ENCODE data around the gene AHNAK. TPM values are rescaled to one million over a fixed set of nuclear protein-coding genes. Genes with fewer than 3 reads are reported as not detected.
"Not testable (repeated sequence)": the region's sequence is repeated elsewhere in the genome, so short reads cannot be mapped to it uniquely, and the experiment has no call there.

Gene AHNAK
- total and polyA plus RNA-seq, 2 of the 8 experiments (the other 6 are each of a cell fraction or from before 2014, with no cell fraction given) = 2.0 to 5.8 TPM

DNA sequence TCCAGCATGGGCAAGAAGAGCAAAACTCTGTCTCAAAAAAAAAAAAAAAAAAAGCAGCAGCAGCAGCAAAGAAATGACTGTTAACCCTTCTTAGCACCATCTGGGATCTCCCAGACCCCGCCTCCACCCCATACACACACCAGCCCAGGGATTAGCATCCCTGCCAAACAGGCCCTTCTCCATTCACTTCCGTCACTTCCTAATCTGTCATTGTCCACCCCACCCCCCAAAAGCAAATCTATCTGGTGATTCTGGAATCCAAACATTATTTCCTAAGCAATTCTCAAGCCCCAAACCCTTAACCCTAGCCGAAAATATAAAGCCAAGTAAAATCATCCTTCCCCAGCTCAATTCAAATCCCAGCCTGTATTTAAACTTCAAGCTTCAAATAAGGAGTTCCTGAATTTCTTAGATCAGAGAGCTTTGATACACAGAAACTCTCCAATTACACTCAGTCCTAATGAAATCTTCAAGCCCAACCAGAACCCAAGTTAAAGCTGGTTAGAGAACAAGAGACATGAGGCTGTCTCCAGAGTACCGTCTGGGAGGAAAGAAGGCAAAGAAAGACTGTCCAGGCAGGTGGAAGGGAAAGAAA, 6.0 kb upstream of the AHNAK start (continued):
- TF ChIP-seq, protein P1, sequence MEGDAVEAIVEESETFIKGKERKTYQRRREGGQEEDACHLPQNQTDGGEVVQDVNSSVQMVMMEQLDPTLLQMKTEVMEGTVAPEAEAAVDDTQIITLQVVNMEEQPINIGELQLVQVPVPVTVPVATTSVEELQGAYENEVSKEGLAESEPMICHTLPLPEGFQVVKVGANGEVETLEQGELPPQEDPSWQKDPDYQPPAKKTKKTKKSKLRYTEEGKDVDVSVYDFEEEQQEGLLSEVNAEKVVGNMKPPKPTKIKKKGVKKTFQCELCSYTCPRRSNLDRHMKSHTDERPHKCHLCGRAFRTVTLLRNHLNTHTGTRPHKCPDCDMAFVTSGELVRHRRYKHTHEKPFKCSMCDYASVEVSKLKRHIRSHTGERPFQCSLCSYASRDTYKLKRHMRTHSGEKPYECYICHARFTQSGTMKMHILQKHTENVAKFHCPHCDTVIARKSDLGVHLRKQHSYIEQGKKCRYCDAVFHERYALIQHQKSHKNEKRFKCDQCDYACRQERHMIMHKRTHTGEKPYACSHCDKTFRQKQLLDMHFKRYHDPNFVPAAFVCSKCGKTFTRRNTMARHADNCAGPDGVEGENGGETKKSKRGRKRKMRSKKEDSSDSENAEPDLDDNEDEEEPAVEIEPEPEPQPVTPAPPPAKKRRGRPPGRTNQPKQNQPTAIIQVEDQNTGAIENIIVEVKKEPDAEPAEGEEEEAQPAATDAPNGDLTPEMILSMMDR (IDR thresholded peaks at IDR 0.05; ENCODE audit: control extremely low read depth in 1 of 3, insufficient read depth in 1 of 3, low read depth in 1 of 3, low read length in 3 of 3) = no peak

DNA sequence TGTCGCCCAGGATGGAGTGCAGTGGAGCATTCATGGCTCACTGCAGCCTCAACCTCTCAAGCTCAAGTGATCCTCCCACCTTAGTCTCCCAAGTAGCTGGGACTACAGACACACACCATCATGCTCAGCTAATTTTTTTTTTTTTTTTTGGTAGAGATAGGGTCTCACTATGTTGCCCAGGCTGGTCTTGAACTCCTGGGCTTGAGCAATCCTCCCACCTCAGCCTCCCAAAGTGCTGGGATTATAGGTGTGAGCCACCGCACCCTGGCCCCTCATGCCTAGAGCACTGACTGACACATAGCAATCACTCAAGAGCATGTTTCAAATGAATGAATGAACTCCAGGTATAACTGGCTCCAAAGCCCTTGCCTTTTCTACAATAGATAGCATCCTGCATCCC, 3.9 kb upstream of the AHNAK start:
- not testable (repeated sequence) for H4K8ac ChIP-seq (ENCODE audit: extremely low read depth, insufficient read depth, low read length); H3K9me3 ChIP-seq (ENCODE audit: insufficient read depth in 2 of 2, low read depth in 1 of 2, low read length in 1 of 2); H3K56ac ChIP-seq (replicated peaks; ENCODE audit: insufficient read length, low read depth, low read length); H2BK5ac ChIP-seq (ENCODE audit: low read depth, low read length); H3K9ac ChIP-seq (replicated peaks in 1 of 4; ENCODE audit: extremely low read depth in 1 of 4, low read depth in 3 of 4, low read length in 3 of 4); H4K20me1 ChIP-seq (replicated peaks in 1 of 2; ENCODE audit: control insufficient read depth in 1 of 2, insufficient read depth in 2 of 2, low read length in 2 of 2); H3K4me3 ChIP-seq (ENCODE audit: extremely low read depth in 1 of 4, insufficient read depth in 2 of 4, low read depth in 3 of 4, low read length in 4 of 4); H2BK15ac ChIP-seq (ENCODE audit: low read length); H3K36me3 ChIP-seq (ENCODE audit: control insufficient read depth in 2 of 4, insufficient read depth in 4 of 4, low read length in 3 of 4); H2AFZ ChIP-seq (ENCODE audit: low read length); H3K79me1 ChIP-seq (ENCODE audit: low read depth, low read length); H3K4ac ChIP-seq (replicated peaks; ENCODE audit: insufficient read length, low read depth, low read length); DNase-seq (ENCODE audit: low read depth in 1 of 2, low spot score in 2 of 2); H3K14ac ChIP-seq (ENCODE audit: insufficient read length); H3K79me2 ChIP-seq (ENCODE audit: control insufficient read depth in 1 of 2, insufficient read depth in 2 of 2, low read length in 2 of 2); H3K4me2 ChIP-seq (ENCODE audit: insufficient read depth in 1 of 2, low read depth in 2 of 2, low read length in 2 of 2); H3K18ac ChIP-seq (ENCODE audit: extremely low read depth, low read length); H2AK5ac ChIP-seq (ENCODE audit: low read depth, low read length); H3K27ac ChIP-seq (ENCODE audit: low read depth, low read length); H4K91ac ChIP-seq (replicated peaks; ENCODE audit: insufficient read length, low read length); FAIRE-seq; H4K5ac ChIP-seq (ENCODE audit: insufficient read length, low read depth, low read length); H3K23ac ChIP-seq (ENCODE audit: insufficient read length); H2BK120ac ChIP-seq (replicated peaks; ENCODE audit: low read depth, low read length)
- peaks cover 11 to 39% (median 34%) of the 10 kb centered on the region in 4 experiments for H3K27me3 ChIP-seq (replicated peaks in 1 of 4; ENCODE audit: control insufficient read depth in 3 of 4, extremely low read depth in 1 of 4, insufficient read depth in 3 of 4, low read length in 3 of 4)
- ChIA-PET POLR2A (ENCODE audit: partially characterized antibody) (interaction anchor here (1.5 to 20.3 kb wide), 5 partner anchors 8 to 126 kb away, joined by 3 to 336 read pairs (median 6); partner anchors contain the start of genes B3GAT3, EEF1G and MTA2), CTCF (ENCODE audit: partially characterized antibody) (interaction anchor here (0.6 to 10.9 kb wide), 12 partner anchors 7 to 763 kb away, joined by 3 to 161 read pairs (median 4); partner anchors contain the start of gene SCGB1A1)
- 86% methylated on average over 2 of the region's 2 CpGs; no CpG with 5 or more reads in 1 of the 2 experiments for WGBS, 2 experiments (ENCODE audit: extremely low coverage in 1 of 2, insufficient coverage in 1 of 2, insufficient read length in 1 of 2, insufficient replicate concordance in 2 of 2, low coverage in 1 of 2, low lambda C conversion rate in 2 of 2, missing lambda C conversion rate in 1 of 2)
- peaks cover 17 to 38% (median 26%) of the 10 kb centered on the region in 4 experiments for H3K4me1 ChIP-seq (replicated peaks in 1 of 4; ENCODE audit: control insufficient read depth in 3 of 4, insufficient read depth in 4 of 4, low read length in 3 of 4)
- peaks cover 17% of the 10 kb centered on the region for H3K23me2 ChIP-seq (ENCODE audit: low read depth, low read length)
- H2BK12ac ChIP-seq (ENCODE audit: low read depth, low read length) = peak overlapping the region; percentile 50; the same call in 1 of the 2 replicates
- H2BK20ac ChIP-seq (ENCODE audit: low read length) = 0 out of 2 replicates have a peak overlapping the region, but pooled peaks have one; percentile 34
